Ishikawa (cell line): ENCODE data around the gene CDH13.

ENCODE experiments used
- CEBPB ChIP-seq: IDR thresholded peaks from 2 replicates; pipeline ENCODE4 v1.6.1; 2012
- EGR1 ChIP-seq: IDR thresholded peaks from 2 replicates; pipeline ENCODE4 v1.6.1; 2012
- EP300 ChIP-seq: IDR thresholded peaks from 2 replicates; pipeline ENCODE4 v1.6.1; 2012; ENCODE audit warnings: borderline replicate concordance
- FOXM1 ChIP-seq: IDR thresholded peaks from 2 replicates; pipeline ENCODE4 v1.6.1; 2012; ENCODE audit warnings: low read depth, borderline replicate concordance
- MAX ChIP-seq: IDR thresholded peaks from 2 replicates; pipeline ENCODE4 v1.6.1; 2012
- NFIC ChIP-seq: IDR thresholded peaks from 2 replicates; pipeline ENCODE4 v1.6.1; 2012
- RAD21 ChIP-seq: IDR thresholded peaks from 2 replicates; pipeline ENCODE4 v1.6.1; 2012; ENCODE audit warnings: low read depth
- TAF1 ChIP-seq: IDR thresholded peaks from 2 replicates; pipeline ENCODE4 v1.6.1; 2012; ENCODE audit warnings: low read depth, mild to moderate bottlenecking
- TCF12 ChIP-seq: IDR thresholded peaks from 2 replicates; pipeline ENCODE4 v1.6.1; 2012; ENCODE audit warnings: low read depth
- TEAD4 ChIP-seq: IDR thresholded peaks from 2 replicates; pipeline ENCODE4 v1.6.1; 2012
- YY1 ChIP-seq: IDR thresholded peaks from 2 replicates; pipeline ENCODE4 v1.6.1; 2012; ENCODE audit warnings: low read depth
- ZBTB7A ChIP-seq: IDR thresholded peaks from 2 replicates; pipeline ENCODE4 v1.6.1; 2012; ENCODE audit warnings: low read depth
- TF ChIP-seq, protein P1 (sequence below): IDR thresholded peaks from 2 replicates; pipeline ENCODE4 v1.6.1; 2012; ENCODE audit warnings: low read depth, mild to moderate bottlenecking
- TF ChIP-seq, protein P2 (sequence below): IDR thresholded peaks from 2 replicates; pipeline ENCODE4 v1.6.1; 2012

DNA sequence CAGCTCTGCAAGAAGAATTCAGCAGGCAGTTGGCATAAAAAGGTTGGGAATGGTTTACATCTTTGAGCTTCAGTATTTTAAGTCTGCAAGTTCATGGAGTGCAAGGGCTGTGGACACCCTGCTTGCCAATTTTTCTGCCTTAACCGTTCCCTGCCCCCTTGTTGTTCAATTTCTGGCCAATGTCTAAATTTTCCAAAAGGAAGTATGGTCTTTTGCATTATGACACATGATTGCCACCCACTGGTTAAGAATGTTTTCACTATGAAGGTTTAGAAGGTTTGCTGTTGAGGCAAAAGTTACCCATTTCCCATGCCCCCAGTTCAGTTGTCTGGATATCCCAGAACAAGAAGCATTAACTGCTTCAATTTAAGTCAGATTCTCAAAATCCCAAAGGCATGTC is 441.9 kb downstream of the CDH13 start:
- TF ChIP-seq YY1 (no peak), RAD21 (no peak), EP300 (no peak), ZBTB7A (no peak), TAF1 (no peak), NFIC (no peak), TCF12 (no peak), EGR1 (no peak), CEBPB (no peak), FOXM1 (no peak), TEAD4 (no peak), MAX (no peak)
- TF ChIP-seq, protein P1, sequence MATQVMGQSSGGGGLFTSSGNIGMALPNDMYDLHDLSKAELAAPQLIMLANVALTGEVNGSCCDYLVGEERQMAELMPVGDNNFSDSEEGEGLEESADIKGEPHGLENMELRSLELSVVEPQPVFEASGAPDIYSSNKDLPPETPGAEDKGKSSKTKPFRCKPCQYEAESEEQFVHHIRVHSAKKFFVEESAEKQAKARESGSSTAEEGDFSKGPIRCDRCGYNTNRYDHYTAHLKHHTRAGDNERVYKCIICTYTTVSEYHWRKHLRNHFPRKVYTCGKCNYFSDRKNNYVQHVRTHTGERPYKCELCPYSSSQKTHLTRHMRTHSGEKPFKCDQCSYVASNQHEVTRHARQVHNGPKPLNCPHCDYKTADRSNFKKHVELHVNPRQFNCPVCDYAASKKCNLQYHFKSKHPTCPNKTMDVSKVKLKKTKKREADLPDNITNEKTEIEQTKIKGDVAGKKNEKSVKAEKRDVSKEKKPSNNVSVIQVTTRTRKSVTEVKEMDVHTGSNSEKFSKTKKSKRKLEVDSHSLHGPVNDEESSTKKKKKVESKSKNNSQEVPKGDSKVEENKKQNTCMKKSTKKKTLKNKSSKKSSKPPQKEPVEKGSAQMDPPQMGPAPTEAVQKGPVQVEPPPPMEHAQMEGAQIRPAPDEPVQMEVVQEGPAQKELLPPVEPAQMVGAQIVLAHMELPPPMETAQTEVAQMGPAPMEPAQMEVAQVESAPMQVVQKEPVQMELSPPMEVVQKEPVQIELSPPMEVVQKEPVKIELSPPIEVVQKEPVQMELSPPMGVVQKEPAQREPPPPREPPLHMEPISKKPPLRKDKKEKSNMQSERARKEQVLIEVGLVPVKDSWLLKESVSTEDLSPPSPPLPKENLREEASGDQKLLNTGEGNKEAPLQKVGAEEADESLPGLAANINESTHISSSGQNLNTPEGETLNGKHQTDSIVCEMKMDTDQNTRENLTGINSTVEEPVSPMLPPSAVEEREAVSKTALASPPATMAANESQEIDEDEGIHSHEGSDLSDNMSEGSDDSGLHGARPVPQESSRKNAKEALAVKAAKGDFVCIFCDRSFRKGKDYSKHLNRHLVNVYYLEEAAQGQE, result no peak
- TF ChIP-seq, protein P2, sequence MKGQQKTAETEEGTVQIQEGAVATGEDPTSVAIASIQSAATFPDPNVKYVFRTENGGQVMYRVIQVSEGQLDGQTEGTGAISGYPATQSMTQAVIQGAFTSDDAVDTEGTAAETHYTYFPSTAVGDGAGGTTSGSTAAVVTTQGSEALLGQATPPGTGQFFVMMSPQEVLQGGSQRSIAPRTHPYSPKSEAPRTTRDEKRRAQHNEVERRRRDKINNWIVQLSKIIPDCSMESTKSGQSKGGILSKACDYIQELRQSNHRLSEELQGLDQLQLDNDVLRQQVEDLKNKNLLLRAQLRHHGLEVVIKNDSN, result no peak
